K562 (cell line): ENCODE measurements around the gene HIVEP3. TPM values are rescaled to one million over a fixed set of nuclear protein-coding genes. Genes with fewer than 3 reads are reported as not detected.

Experiments used
- ATAC-seq: fragments of 200-7000 bp; cut with Tn5 transposase; 3 replicates; pipeline ENCODE4 v1.9.1; 2020; ENCODE audit warnings: moderate library complexity
- BruUV-seq: library from RNA; stranded (reverse); fragments of 400-500 nt; replicated peaks from 2 replicates; lab custom pipeline; 2021; lab: Mats Ljungman, UMichigan
- CTCF ChIA-PET: fragments of 300-600 bp; formaldehyde crosslinking; extraction: SDS; loops from one replicate; lab custom pipeline; 2021; ENCODE audit warnings: low intra/inter-chr PET ratio; lab: Yijun Ruan, JAX
- POLR2A ChIA-PET: fragments of 300-600, 350-650 bp; sonication (Branson Sonifier 250); formaldehyde crosslinking; extraction: SDS; loops from one replicate; lab custom pipeline; 2021; ENCODE audit warnings: antibody characterized with exemption, inconsistent platforms; lab: Yijun Ruan, JAX
- DNase-seq, 4 experiments: peaks; one replicate each; pipeline versions ENCODE4 v3.0.0 to v3.0.0-alpha.2; 2011 to 2018; ENCODE audit warnings: low spot score in 3 of 4, mixed read lengths in 3 of 4; ENCODE audit errors: extremely low read depth in 1 of 4
- FAIRE-seq: peaks from 2 replicates; lab custom pipeline; 2011; peaks lifted over from hg19 to GRCh38; lab: Jason Lieb, UNC
- H2AFZ ChIP-seq: 2 replicates; pipeline ENCODE4 v1.6.0; 2011; ENCODE audit warnings: low read depth, low read length, control low read depth, inconsistent platforms
- H3K27ac ChIP-seq: fragments of 200-600 bp; 3 replicates; pipeline ENCODE4 v1.8.0; 2011; ENCODE audit warnings: low read depth, mild to moderate bottlenecking, control low read depth, inconsistent platforms, low read length, moderate library complexity, mixed read lengths; ENCODE audit errors: extremely low read depth
- H3K27me3 ChIP-seq, 2 experiments: fragments of 300-600 bp in 1 of 2; 2 replicates in 1 of 2; 3 replicates in 1 of 2; pipeline versions ENCODE4 v1.6.0 to v1.8.0; 2011; ENCODE audit warnings: inconsistent platforms in 2 of 2, low read length in 2 of 2, mild to moderate bottlenecking in 1 of 2, mixed read lengths in 1 of 2, moderate library complexity in 1 of 2; ENCODE audit not compliant: control insufficient read depth in 2 of 2, insufficient read depth in 2 of 2
- H3K36me3 ChIP-seq: fragments of 300-600 bp; 3 replicates; pipeline ENCODE4 v1.8.0; 2011; ENCODE audit warnings: mild to moderate bottlenecking, low read length, inconsistent platforms; ENCODE audit not compliant: control insufficient read depth, insufficient read depth
- H3K4me1 ChIP-seq, 2 experiments: fragments of 200-600 bp in 1 of 2; replicated peaks in 1 of 2; 2 replicates in 1 of 2; 3 replicates in 1 of 2; pipeline versions ENCODE4 v1.5.1 to v1.8.0; 2011; ENCODE audit warnings: inconsistent platforms in 2 of 2, low read length in 2 of 2, mild to moderate bottlenecking in 1 of 2, mixed read lengths in 1 of 2, moderate library complexity in 1 of 2; ENCODE audit not compliant: control insufficient read depth in 2 of 2, insufficient read depth in 2 of 2
- H3K4me2 ChIP-seq: 2 replicates; pipeline ENCODE4 v1.6.1; 2011; ENCODE audit warnings: low read length, control low read depth, inconsistent platforms, mixed read lengths; ENCODE audit not compliant: insufficient read depth
- H3K4me3 ChIP-seq: fragments of 200-600 bp; sonication (generic), shearing (Covaris generic); 2 replicates; pipeline ENCODE4 v1.5.1; 2016; ENCODE audit warnings: control low read depth, inconsistent platforms
- H3K79me2 ChIP-seq: fragments of 200-600 bp; 3 replicates; pipeline ENCODE4 v1.8.0; 2011; ENCODE audit warnings: low read length, inconsistent platforms; ENCODE audit not compliant: control insufficient read depth, insufficient read depth
- H3K9ac ChIP-seq, 2 experiments: 2 replicates each; pipeline versions ENCODE4 v1.6.0 to v1.6.1; 2011; ENCODE audit warnings: low read depth in 2 of 2, low read length in 2 of 2, control low read depth in 1 of 2, inconsistent platforms in 1 of 2, mild to moderate bottlenecking in 1 of 2, mixed read lengths in 1 of 2; ENCODE audit not compliant: insufficient read depth in 1 of 2
- H3K9me1 ChIP-seq: one replicate; pipeline ENCODE4 v1.6.0; 2011; ENCODE audit warnings: inconsistent platforms, mild to moderate bottlenecking, low read length, moderate library complexity; ENCODE audit not compliant: control insufficient read depth, insufficient read depth
- H3K9me3 ChIP-seq: replicated peaks from 2 replicates; pipeline ENCODE4 v1.5.1; 2011; ENCODE audit warnings: low read depth, low read length, inconsistent platforms; ENCODE audit not compliant: control insufficient read depth, insufficient read depth
- H4K20me1 ChIP-seq: replicated peaks from 2 replicates; pipeline ENCODE4 v1.6.1; 2011; ENCODE audit warnings: low read length, inconsistent platforms, mixed read lengths; ENCODE audit not compliant: control insufficient read depth, insufficient read depth
- CCNT2 ChIP-seq: IDR thresholded peaks from 2 replicates; pipeline ENCODE4 v1.6.1; 2011; ENCODE audit warnings: borderline replicate concordance, low read depth, mild to moderate bottlenecking, moderate library complexity, mixed read lengths, low read length; ENCODE audit not compliant: insufficient read length; ENCODE audit errors: extremely low read depth
- CHD4 ChIP-seq: fragments of 200-600 bp; sonication (generic); IDR thresholded peaks from 3 replicates; pipeline ENCODE4 v1.6.1; 2012; ENCODE audit warnings: low read depth, mild to moderate bottlenecking, mixed read lengths, low read length, inconsistent platforms; ENCODE audit not compliant: insufficient read depth, insufficient replicate concordance, poor library complexity, severe bottlenecking
- E2F3 ChIP-seq: fragments of 250-450 bp; sonication (Bioruptor Pico); IDR thresholded peaks from 2 replicates; pipeline ENCODE4 v1.4.0; 2020; ENCODE audit warnings: mild to moderate bottlenecking
- HMG20B ChIP-seq: fragments of 250-450 bp; sonication (Bioruptor Pico); IDR thresholded peaks from 2 replicates; pipeline ENCODE4 v1.5.0; 2021; ENCODE audit warnings: mild to moderate bottlenecking
- NRF1 ChIP-seq, 2 experiments: fragments of 450-650 bp; IDR thresholded peaks in 1 of 2; conservative IDR thresholded peaks in 1 of 2; 2 replicates each; pipeline ENCODE4 v1.6.1; 2014; ENCODE audit warnings: mild to moderate bottlenecking in 2 of 2
- U2AF2 ChIP-seq: fragments of 200-400 bp; formaldehyde crosslinking; optimal IDR thresholded peaks from 2 replicates; pipeline ENCODE3; 2017; ENCODE audit warnings: low read depth, mild to moderate bottlenecking, low read length
- ZNF124 ChIP-seq: sonication (generic); formaldehyde crosslinking; IDR thresholded peaks from 2 replicates; pipeline ENCODE4 v1.8.1; 2022; ENCODE audit warnings: missing genetic modification reagents
- ZNF778 ChIP-seq: fragments of 450-650 bp; formaldehyde crosslinking; IDR thresholded peaks from 2 replicates; pipeline ENCODE4 v1.4.0; 2020; ENCODE audit warnings: mild to moderate bottlenecking, moderate library complexity
- WGBS: fragments of 100-300 bp; shearing (Covaris generic); methylation state at CpG from one replicate; pipeline ENCODE4 v1.1.6; 2016; ENCODE audit warnings: low coverage, mixed read lengths; ENCODE audit not compliant: insufficient coverage; ENCODE audit errors: missing lambda C conversion rate; 5-methylcytosine and 5-hydroxymethylcytosine counted together
- in situ Hi-C: fragments of 300-500 bp; cut with MboI; formaldehyde crosslinking; loops from 4 replicates; pipeline ENCODE4 v1.15.0; 2018; ENCODE audit warnings: inconsistent platforms, mixed read lengths
- intact Hi-C: fragments of 100-400 bp; cut with micrococcal nuclease; formaldehyde crosslinking; loops from 2 replicates; pipeline ENCODE4 v1.14.2; 2022
- polyA plus RNA-seq, 8 experiments: library from polyadenylated mRNA; depleted of rRNA in 4 of 8; stranded (reverse) in 5 of 8; unstranded in 3 of 8; fragments of >200 nt; fragmentation: Nextera tagmentation in 2 of 8; fragmentation: Illumina TruSeq in 1 of 8; extraction: Ambion mirVana in 2 of 8; extraction: Trizol in 1 of 8; gene quantifications; 2 replicates each; pipeline versions ENCODE4 v1.2.1 to v1.2.3, GENCODE V29; 2011 to 2014; ENCODE audit warnings: inconsistent platforms in 1 of 8, missing spikeins in 1 of 8
- total RNA-seq, 7 experiments: library from RNA; depleted of rRNA in 6 of 7; stranded (reverse); fragments of >200 nt in 6 of 7; fragmentation: Illumina TruSeq in 2 of 7; extraction: Trizol in 2 of 7; gene quantifications; 2 replicates each; pipeline versions ENCODE4 v1.2.1 to v1.2.3, GENCODE V29; 2011 to 2021; ENCODE audit warnings: low replicate concordance in 1 of 7
- TF ChIP-seq, protein P1 (sequence below), 3 experiments: fragments of 200-800 bp in 1 of 3; fragments of 250-450 bp in 1 of 3; fragments of 450-650 bp in 1 of 3; sonication (Bioruptor Pico) in 1 of 3; sonication (Bioruptor generic) in 1 of 3; formaldehyde crosslinking in 1 of 3; IDR thresholded peaks; 2 replicates each; pipeline versions ENCODE4 v1.6.1 to v1.8.0; 2016 to 2022; ENCODE audit warnings: mild to moderate bottlenecking in 2 of 3, missing genetic modification characterization in 2 of 3, missing compliant biosample characterization in 1 of 3, moderate library complexity in 1 of 3

HIVEP3 gene
- total and polyA plus RNA-seq, 9 of the 15 experiments (the other 6 are each of a cell fraction or from before 2014, with no cell fraction given): 0.09 to 0.58 (median 0.34) TPM; not detected in 1

DNA sequence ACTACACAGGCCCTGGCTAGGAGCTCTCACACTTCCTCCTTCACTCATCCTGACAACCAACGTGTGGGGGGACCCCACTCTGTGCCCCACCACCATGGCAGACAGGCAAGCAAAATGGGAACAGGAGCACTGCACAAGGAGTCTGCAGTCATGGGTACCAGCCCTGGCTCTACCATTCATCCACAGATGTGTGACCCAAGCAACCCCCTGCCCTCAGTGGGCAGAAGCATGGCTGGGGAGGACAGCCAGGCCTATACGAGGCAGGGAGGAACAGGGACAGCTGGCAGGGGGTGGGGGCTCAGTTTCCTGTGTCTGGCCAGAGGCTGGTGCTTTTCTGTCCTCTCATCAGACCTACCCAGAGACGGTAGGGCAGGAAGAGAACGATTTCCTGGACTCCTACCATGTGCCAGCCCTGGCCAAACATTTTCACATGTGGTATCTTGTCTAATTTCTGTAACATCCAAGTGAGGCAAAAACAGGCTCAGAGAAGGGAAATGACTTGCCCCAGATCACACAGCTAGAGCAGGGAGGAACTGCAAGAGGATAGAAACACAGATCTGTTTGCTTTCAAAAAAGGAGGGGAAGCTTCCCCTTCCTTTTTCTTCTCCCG lies 178.0 kb downstream of the HIVEP3 start:
- in situ Hi-C loops: no loop called here
- Histone ChIP-seq H3K36me3 (no peaks in the 10 kb centered on the region), H3K27me3 (peaks cover 3 to 54% of the 10 kb centered on the region in 2 experiments), H3K27ac (no peak overlapping the region), H2AFZ (no peak overlapping the region), H3K9me1 (peaks cover 2% of the 10 kb centered on the region), H4K20me1 (no peaks in the 10 kb centered on the region), H3K79me2 (no peaks in the 10 kb centered on the region), H3K4me3 (no peak overlapping the region), H3K9me3 (no peaks in the 10 kb centered on the region), H3K4me1 (peaks cover 0 to 4% of the 10 kb centered on the region in 2 experiments; a peak in 2 of 5 replicates), H3K9ac (no peak overlapping the region), H3K4me2 (no peak overlapping the region)
- intact Hi-C loops: no loop called here
- WGBS: 2% methylated on average over 5 of the region's 5 CpGs
- FAIRE-seq (no peak), DNase-seq (no peak), ATAC-seq (no peak)
- ChIA-PET POLR2A (no interaction called here), CTCF (no interaction called here)
- BruUV-seq: no TSS peak
- TF ChIP-seq E2F3: no peak

DNA sequence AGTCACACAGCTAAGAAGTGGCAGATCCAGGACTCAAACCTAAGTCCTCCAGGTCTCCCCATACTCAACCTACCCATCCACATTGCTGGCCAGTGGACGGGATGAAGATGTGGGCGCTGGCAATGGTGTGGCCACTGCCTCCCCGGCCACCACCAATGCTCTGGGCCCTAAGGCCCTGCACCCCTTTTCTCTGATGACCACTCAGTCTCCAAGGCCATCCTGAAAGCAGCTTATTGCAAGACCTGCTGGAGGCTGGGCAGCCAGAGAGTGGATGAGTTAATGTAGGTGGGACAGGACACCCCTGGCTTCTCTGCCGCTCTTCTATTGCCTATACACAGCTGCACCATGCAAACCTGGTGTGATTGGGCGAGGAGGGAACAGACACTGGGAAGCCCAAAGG lies 178.7 kb downstream of the HIVEP3 start:
- BruUV-seq: no TSS peak
- peaks cover 3% of the 10 kb centered on the region for H3K9me1 ChIP-seq
- no peaks in the 10 kb centered on the region for H3K36me3 ChIP-seq
- FAIRE-seq: no peak
- no peak for DNase-seq
- POLR2A ChIA-PET: interaction anchor here (0.6 kb wide), 1 partner anchor 80 kb away, joined by 3 read pairs; no protein-coding TSS in a partner anchor
- peaks cover 0 to 4% of the 10 kb centered on the region in 2 experiments; a peak in 2 of 5 replicates for H3K4me1 ChIP-seq
- H3K79me2 ChIP-seq: no peaks in the 10 kb centered on the region
- H4K20me1 ChIP-seq: no peaks in the 10 kb centered on the region
- in situ Hi-C loops: no loop called here
- H3K4me3 ChIP-seq: no peak overlapping the region
- H3K9ac ChIP-seq: no peak overlapping the region
- no peak overlapping the region for H2AFZ ChIP-seq
- 8% methylated on average over 5 of the region's 5 CpGs for WGBS
- peaks cover 3 to 58% of the 10 kb centered on the region in 2 experiments for H3K27me3 ChIP-seq
- H3K27ac ChIP-seq: no peak overlapping the region
- no peak for ATAC-seq
- H3K9me3 ChIP-seq: no peaks in the 10 kb centered on the region
- CTCF ChIA-PET: no interaction called here
- intact Hi-C loops: no loop called here
- no peak overlapping the region for H3K4me2 ChIP-seq
- no peak for TF ChIP-seq NRF1 (conservative IDR thresholded peaks at IDR 0.05 in 1 of 2, IDR thresholded peaks at IDR 0.05 in 1 of 2)
- no peak for TF ChIP-seq HMG20B (CRISPR knock-in tag)
- no peak for TF ChIP-seq CHD4
- TF ChIP-seq ZNF778 (CRISPR knock-in tag): no peak
- TF ChIP-seq, protein P1, sequence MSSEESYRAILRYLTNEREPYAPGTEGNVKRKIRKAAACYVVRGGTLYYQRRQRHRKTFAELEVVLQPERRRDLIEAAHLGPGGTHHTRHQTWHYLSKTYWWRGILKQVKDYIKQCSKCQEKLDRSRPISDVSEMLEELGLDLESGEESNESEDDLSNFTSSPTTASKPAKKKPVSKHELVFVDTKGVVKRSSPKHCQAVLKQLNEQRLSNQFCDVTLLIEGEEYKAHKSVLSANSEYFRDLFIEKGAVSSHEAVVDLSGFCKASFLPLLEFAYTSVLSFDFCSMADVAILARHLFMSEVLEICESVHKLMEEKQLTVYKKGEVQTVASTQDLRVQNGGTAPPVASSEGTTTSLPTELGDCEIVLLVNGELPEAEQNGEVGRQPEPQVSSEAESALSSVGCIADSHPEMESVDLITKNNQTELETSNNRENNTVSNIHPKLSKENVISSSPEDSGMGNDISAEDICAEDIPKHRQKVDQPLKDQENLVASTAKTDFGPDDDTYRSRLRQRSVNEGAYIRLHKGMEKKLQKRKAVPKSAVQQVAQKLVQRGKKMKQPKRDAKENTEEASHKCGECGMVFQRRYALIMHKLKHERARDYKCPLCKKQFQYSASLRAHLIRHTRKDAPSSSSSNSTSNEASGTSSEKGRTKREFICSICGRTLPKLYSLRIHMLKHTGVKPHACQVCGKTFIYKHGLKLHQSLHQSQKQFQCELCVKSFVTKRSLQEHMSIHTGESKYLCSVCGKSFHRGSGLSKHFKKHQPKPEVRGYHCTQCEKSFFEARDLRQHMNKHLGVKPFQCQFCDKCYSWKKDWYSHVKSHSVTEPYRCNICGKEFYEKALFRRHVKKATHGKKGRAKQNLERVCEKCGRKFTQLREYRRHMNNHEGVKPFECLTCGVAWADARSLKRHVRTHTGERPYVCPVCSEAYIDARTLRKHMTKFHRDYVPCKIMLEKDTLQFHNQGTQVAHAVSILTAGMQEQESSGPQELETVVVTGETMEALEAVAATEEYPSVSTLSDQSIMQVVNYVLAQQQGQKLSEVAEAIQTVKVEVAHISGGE (CRISPR knock-in tag; IDR thresholded peaks at IDR 0.05): no peak
- no peak for TF ChIP-seq ZNF124 (CRISPR knock-in tag)
- no peak for TF ChIP-seq CCNT2
- no peak for TF ChIP-seq U2AF2
